ENCODE results near the gene SUGCT.
"Not testable (repeated sequence)": the region's sequence is repeated elsewhere in the genome, so short reads cannot be mapped to it uniquely, and the experiment has no call there.

The SUGCT gene

DNA sequence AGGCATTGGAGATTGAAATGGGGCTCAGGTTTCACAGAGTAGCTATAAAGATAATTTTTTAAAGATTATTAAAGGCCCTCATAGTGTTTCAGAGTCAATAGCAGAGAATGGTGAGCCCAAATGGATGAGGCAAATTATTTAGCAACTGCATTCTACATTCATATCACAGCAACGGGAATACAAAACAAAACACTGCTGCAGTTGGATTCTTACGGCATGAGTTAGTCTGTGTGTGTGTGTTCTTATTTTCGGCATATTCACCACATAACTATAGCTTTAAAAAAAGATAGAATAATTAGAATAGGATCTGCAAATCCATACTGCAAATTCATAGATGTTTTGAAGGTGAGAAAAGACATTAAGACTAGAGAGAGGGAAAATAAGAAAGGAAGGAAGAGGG lies 66.0 kb downstream of the SUGCT start:
- no peak for DNase-seq (ENCODE audit: low read depth, low spot score)

DNA sequence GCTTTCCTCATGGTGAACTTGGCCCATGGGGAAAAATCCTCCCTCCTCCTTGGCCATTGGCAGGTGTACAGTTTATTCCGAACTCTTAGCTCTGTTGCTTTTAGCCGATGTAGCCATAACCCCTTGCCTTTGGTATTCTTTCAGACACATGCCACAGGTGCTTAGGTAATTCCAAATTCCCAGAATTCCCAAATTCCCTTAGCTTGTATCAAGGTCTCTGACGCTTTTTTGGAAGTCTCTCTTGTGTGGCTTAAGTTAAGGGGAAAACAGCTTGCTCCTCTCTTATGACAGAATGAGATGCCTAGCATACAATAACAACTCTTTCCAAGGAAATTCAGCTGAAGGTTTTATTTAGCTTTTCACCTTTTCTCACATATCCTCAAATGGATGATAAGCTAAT lies 68.0 kb downstream of the SUGCT start:
- DNase-seq (ENCODE audit: low read depth, low spot score) = no peak

- DNase-seq (ENCODE audit: low read depth, low spot score) = no peak
Observed at GRCh38 chr7:40204581-40204980, 69.8 kb downstream of the SUGCT start.

DNA sequence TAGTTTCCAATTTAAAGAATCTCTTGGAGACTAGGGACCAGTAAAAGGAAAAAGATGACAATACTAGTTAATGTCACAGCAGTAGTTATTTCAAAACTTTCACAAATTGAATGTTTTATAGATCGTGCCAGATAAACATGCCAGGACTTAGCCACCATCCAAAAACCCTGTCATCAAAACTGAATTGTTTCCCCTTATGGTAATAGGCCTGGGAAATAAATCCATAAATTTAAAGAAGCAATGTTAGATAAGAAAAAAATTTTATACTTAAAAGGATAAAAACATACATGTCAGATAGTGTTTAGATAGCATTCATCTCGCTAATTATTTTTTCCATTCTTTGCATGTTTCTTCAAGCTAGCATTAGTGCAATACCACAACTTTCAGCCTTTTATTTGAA lies 71.2 kb downstream of the SUGCT start:
- DNase-seq (ENCODE audit: low read depth, low spot score) = no peak

GRCh38 chr7:40211276-40212003 lies 76.6 kb downstream of the SUGCT start:
- no peak for DNase-seq (ENCODE audit: low read depth, low spot score)

DNA sequence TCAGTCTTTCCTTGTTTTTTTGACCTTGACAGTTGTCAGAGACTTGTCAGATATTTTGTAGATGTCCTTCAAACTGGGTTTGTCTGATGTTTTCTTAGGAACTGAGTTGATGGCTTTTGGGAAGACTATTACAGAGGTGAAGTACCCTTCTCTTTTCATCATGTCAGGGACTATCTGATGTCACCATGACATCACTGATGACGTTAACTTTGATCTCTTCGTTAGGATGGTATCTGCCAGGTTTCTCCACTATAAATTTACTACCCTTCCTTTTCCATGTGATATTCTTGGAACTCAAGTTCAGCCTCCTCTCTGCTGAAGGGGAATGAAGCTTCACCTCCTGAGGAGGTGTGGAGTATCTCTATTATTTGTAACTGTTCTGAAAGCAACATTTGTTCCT lies 78.5 kb downstream of the SUGCT start:
- DNase-seq (ENCODE audit: low read depth, low spot score) = no peak

GRCh38 chr7:40213856-40214255 lies 79.1 kb downstream of the SUGCT start:
- no peak for DNase-seq (ENCODE audit: low read depth, low spot score)

DNA sequence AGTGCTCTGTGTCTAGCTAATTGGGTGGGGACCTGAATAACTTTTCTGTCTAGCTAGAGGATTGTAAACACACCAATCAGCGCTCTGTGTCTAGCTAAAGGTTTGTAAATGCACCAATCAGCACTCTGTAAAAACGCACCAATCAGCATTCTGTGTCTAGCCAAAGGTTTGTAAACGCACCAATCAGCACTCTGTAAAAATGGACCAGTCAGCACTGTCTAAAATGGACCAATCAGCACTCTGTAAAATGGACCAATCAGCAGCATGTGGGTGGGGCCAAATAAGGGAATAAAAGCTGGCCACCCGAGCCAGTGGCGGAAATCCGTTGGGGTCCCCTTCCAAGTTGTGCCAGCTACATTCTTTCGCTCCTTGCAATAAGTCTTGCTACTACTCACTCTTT lies 83.8 kb downstream of the SUGCT start:
- not testable (repeated sequence) for DNase-seq (ENCODE audit: low read depth, low spot score)

GRCh38 chr7:40219917-40220316 lies 85.1 kb downstream of the SUGCT start:
- no peak for DNase-seq (ENCODE audit: low read depth, low spot score)

DNA sequence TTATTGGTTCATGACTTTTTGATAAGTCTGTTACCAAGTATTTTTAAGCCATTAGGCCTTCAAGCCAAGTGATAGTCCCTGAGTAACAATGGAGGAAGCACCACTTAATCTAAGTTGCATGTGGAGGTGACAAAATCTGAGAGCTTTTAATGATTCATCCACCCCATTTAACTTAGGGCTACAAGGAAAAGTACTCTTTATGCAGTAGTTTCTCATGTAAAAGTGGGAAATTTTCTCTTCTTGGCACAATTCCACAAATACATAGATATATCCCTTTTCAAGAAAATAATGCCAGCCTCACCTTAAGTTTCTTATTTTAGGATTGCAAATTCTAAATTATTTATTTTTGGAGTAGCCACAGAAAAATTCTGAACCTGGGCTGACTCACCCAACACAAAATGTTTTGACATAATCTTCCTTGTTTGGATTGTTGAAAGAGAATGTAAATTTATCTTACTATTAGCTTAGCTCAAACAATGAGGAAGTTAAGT lies 85.7 kb downstream of the SUGCT start:
- no peak for DNase-seq (ENCODE audit: low read depth, low spot score)

DNA sequence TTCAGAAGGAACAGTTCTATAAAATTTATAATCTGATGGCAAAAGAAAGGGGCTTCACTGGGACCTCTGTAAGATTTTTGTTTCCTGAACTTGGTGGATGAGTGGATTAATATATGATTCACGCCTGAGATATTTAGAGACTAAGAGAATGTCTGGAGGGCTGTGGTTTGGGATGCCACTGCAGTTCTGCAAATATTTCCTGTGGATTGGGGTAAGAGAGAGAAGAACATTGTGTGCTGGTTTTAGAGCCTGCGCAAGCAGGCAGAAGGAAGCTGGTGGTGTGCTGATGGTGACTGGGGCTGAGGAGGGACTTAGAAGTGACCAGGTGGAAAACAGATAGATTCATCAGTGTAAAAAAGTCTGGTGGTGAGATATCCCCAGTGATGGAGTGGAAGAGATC lies 87.0 kb downstream of the SUGCT start:
- no peak for DNase-seq (ENCODE audit: low read depth, low spot score)

DNA sequence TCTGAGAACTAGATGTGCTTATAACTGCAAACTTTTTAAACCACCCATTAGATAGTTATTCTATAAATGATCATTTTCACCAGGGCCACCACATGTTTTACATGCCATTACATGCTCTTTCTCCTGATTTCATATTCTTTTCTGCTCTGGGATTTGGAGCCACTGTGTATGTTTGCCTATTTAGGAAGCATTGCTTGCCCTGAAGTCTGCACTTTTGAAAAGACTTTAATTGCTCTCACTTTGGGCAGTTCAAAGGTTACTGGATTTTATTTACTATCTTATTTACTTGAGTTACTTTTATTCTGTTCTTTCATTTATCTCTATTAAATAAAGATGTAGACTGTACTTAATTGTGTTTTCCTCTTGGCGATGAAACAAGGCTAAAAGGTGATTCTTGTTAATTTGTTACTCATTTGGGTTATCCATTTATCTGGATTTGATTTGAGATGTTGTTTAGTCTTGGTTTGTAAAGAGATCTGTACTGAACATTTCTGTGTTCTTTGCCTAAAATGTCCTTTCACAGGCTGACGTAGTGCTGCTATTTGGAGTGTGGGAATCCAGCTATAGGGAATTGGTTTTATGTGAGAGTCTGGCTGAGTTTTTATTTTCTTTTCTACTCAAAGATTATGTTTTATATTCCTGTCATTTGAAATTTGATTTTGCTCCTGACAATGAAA lies 88.8 kb downstream of the SUGCT start:
- DNase-seq (ENCODE audit: low read depth, low spot score) = no peak

GRCh38 chr7:40230101-40230500 lies 95.3 kb downstream of the SUGCT start:
- DNase-seq (ENCODE audit: low read depth, low spot score) = no peak

GRCh38 chr7:40231796-40232195 lies 97.0 kb downstream of the SUGCT start:
- no peak for DNase-seq (ENCODE audit: low read depth, low spot score)

- no peak for DNase-seq (ENCODE audit: low read depth, low spot score)
Observed at GRCh38 chr7:40232242-40232893, 97.6 kb downstream of the SUGCT start.

GRCh38 chr7:40234046-40234445 lies 99.2 kb downstream of the SUGCT start:
- DNase-seq (ENCODE audit: low read depth, low spot score) = no peak

- no peak for DNase-seq (ENCODE audit: low read depth, low spot score)
Observed at GRCh38 chr7:40234666-40235065, 99.9 kb downstream of the SUGCT start.

- no peak for DNase-seq (ENCODE audit: low read depth, low spot score)
Observed at GRCh38 chr7:40237731-40238130, 102.9 kb downstream of the SUGCT start.

GRCh38 chr7:40239755-40240303 lies 105.0 kb downstream of the SUGCT start:
- no peak for DNase-seq (ENCODE audit: low read depth, low spot score)

DNA sequence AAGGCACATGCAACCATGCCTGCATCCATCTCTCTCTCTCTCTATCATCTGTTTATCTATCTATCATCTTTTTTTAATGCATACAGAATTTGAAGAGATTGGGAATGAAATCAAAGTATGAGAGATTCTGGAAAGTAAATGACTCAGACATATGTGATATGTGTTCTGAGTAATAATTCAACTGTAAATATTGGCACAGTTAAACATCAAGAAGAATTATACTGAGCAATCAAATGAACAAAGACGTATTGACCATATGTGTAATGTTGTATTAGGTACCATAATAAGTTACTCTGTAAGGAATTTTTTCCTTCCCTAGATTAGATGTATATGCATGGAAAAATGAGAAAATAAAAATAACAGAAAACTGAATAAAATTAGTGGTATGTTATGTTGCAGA lies 108.3 kb downstream of the SUGCT start:
- DNase-seq (ENCODE audit: low read depth, low spot score) = no peak

DNA sequence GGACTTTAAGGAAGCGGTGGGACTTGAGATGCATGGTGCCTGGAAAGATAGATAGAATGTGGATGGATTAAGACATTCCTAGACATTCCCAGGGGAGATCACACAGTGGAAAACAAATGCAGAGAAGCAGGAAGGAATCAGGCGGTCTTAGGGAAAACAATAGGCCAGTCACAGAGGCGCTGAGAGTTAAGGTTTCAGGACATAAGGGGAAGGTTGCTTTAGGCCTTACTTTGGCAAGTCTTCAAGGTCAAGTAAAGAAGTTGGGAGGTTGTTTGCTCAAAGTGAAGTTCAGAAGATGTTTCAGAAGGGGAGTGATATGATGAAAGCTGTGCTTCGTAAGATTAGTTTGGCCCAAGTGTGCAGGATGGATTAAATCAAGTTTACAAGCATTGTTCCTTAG lies 109.4 kb downstream of the SUGCT start:
- DNase-seq (ENCODE audit: low read depth, low spot score) = no peak

GRCh38 chr7:40248681-40249080 lies 113.9 kb downstream of the SUGCT start:
- DNase-seq (ENCODE audit: low read depth, low spot score) = no peak
